ENCODE measurements around the gene MICALL1.

DNA sequence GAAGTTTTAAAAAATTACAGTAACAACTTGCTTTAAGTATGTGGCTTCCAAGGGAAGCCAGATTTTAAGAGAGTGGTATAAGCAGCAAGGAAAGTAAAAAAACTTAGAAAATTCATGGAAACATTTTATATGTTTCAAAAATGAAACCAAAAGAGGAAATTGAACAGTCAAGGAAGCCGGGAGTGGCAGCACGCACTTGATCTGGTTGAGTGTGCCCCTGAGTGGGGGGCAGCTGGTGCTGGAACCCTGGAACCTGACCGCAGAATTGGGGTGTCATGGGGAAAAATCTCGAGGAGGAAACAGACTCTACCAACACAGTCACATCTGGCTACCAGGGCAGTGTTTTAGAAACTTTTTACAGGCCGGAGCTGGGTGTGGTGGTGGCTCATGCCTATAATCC lies 14.0 kb downstream of the MICALL1 start:
- no peak for TF ChIP-seq POLR2AphosphoS5 (IDR thresholded peaks at IDR 0.05)
- TF ChIP-seq, protein P1, sequence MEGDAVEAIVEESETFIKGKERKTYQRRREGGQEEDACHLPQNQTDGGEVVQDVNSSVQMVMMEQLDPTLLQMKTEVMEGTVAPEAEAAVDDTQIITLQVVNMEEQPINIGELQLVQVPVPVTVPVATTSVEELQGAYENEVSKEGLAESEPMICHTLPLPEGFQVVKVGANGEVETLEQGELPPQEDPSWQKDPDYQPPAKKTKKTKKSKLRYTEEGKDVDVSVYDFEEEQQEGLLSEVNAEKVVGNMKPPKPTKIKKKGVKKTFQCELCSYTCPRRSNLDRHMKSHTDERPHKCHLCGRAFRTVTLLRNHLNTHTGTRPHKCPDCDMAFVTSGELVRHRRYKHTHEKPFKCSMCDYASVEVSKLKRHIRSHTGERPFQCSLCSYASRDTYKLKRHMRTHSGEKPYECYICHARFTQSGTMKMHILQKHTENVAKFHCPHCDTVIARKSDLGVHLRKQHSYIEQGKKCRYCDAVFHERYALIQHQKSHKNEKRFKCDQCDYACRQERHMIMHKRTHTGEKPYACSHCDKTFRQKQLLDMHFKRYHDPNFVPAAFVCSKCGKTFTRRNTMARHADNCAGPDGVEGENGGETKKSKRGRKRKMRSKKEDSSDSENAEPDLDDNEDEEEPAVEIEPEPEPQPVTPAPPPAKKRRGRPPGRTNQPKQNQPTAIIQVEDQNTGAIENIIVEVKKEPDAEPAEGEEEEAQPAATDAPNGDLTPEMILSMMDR (IDR thresholded peaks at IDR 0.05 in 8 of 11, conservative IDR thresholded peaks at IDR 0.05 in 3 of 11), result no peak

Measured in spleen (tissue), 7 donors.